Fibroblast of skin of right quadriceps (primary cell): ENCODE results near the gene STRIP1.

Experiments
- DNase-seq: peaks from one replicate; pipeline ENCODE4 v3.0.0-alpha.2; 2013

STRIP1 gene

DNA sequence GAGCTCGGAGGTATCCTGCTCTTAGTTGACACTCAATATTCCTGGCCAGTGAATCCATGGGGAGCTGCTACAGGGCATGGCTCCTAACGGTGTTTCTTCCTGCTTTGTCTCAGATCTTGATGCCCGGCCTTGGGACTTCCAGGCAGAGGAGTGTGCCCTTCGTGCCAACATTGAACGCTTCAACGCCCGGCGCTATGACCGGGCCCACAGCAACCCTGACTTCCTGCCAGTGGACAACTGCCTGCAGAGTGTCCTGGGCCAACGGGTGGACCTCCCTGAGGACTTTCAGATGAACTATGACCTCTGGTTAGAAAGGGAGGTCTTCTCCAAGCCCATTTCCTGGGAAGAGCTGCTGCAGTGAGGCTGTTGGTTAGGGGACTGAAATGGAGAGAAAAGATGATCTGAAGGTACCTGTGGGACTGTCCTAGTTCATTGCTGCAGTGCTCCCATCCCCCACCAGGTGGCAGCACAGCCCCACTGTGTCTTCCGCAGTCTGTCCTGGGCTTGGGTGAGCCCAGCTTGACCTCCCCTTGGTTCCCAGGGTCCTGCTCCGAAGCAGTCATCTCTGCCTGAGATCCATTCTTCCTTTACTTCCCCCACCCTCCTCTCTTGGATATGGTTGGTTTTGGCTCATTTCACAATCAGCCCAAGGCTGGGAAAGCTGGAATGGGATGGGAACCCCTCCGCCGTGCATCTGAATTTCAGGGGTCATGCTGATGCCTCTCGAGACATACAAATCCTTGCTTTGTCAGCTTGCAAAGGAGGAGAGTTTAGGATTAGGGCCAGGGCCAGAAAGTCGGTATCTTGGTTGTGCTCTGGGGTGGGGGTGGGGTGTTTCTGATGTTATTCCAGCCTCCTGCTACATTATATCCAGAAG, 19.4 kb downstream of the STRIP1 start:
- DNase-seq, result peak; percentile 31

GRCh38 chr1:110055493-110056284, 21.3 kb downstream of the STRIP1 start:
- DNase-seq, result peak; percentile 57

GRCh38 chr1:110056285-110056683, 21.9 kb downstream of the STRIP1 start:
- no peak for DNase-seq

GRCh38 chr1:110056776-110057175, 22.4 kb downstream of the STRIP1 start:
- peak; percentile 75 for DNase-seq

- no peak for DNase-seq
These were observed 23.6 kb downstream of the STRIP1 start for GRCh38 chr1:110057963-110058518.

DNA sequence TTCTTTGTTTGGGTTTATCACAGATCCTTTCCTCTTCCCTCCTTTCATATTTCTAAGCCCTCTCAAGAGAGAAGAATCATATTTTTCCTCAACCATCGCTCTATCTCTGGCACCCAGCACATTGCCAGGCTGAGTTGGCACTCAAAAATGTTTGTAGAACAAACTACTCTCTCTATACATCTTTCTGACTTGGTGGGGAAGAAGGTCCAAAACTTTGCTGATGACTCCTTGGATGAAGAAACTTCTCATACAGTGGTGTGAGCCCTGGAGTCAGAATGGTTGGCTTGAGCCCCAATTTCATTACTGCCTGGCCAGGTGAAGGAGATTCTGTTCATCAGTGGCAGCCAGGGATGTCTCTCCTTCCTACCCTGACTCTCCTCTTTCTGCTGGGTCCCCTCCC, 24.2 kb downstream of the STRIP1 start:
- DNase-seq, result no peak

- peak; percentile 60 for DNase-seq
These were observed 24.9 kb downstream of the STRIP1 start for GRCh38 chr1:110059133-110059863.

DNA sequence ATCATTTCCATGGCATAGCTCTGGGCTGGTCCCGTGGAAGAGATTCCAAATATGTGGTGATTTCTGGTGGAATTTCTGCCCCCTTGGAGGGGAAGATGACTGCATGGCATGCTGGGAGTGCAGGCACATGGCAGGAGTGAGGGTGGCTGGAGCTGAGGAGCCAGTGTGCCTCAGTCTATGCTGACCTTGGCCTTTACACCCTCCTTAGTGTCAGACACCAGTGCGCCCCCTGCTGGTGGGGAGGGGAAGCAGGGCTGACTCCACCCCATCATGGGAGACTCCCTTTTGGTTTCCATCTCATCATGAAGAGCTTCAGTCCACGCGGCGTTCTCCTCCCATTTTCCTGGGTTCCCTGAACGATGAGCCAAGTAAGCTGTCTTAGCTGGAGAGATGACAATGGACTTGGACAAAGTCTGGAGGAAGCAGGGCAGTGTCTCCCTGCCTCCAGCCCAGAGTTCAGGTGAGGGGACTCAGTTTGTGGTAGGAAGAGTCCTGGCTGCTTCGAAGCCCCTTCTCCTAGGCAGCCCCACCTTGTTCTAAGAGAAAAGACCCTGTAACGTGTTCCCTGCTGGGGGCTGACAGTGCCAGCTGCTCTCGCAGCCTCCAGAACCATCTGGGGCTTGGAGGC, 25.7 kb downstream of the STRIP1 start:
- DNase-seq, result no peak

- DNase-seq, result no peak
These were observed 26.2 kb downstream of the STRIP1 start for GRCh38 chr1:110060662-110061060.

DNA sequence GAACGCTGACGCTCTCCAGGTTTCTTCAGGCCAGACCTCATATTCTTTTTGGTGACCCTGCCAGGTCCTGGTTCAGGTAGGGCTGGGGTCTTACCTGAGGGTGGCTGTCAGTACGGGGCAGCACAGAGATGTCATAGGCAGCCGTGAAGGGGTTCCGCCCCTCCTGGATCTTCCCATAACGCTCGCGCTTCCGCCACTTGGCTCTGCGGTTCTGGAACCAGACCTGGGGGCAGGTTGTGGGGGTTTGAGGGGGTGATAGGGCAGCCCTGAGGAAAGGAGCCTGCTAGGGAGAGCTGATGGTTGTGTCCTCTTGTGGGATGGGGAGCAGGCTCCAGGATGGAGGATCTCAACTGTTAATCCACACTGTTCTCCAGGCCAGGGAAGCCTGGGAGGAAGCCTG, 26.9 kb downstream of the STRIP1 start:
- DNase-seq, result no peak

DNA sequence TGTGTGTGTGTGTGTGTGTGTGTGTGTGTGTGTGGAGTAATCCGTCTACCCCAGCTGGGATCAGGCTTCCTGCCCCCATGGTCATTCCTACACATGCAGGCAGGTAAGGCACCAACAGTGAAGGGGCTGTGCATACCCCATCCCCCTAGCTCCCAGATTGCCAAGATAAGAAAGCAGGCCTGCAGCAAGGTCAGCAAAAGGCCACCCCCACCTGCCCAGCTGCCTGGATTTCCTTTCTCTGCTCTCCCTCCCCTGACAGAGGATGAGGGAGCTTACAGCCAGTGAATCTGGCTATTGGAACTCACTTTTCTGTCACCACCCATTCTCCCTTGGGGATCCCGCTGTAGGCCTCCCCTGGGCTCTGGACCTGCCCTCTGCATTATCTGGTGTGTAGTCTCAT, 28.2 kb downstream of the STRIP1 start:
- no peak for DNase-seq

DNA sequence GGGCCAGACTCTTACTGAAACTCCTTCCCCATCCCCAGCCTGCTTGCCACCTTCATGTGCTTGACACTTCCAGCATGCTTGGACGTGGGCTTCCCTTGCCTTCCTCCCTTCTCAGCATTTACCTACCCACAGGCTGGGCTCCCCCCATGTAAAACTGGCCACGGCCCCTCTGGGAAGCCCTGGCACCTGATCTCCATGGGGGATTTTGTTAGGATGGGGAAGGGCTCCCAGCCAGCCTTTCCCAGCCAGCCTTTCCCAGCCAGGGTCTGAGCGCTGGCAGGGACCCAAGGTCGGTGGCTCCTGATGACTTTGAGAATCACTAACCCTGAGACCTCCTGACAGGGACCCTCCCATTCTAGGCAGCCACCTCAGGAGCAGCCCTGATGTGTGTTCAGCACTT, 29.4 kb downstream of the STRIP1 start:
- DNase-seq, result no peak

- DNase-seq, result no peak
These were observed 30.3 kb downstream of the STRIP1 start for GRCh38 chr1:110064576-110065337.

GRCh38 chr1:110065841-110066240, 31.4 kb downstream of the STRIP1 start:
- no peak for DNase-seq

DNA sequence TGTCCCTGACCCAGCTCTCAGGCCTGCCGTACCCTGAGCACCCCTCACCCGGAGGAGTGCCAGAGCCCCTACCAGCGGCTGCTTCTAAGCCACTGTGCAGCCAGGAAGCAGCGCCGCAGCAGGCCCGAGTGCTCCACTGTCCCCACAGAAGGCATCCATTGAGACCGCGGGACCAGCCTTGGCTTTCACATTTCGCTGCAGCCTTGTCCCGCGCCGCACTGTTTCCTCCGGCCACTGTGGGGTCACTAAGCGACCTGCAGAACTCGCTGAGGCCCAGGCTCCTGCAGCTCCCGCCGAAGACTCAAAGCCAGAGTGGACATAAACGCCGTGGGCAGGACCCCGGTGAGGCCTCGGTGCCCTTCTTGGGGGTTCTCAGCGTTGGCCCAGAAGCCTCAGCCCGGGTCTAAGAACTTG, 33.1 kb downstream of the STRIP1 start:
- DNase-seq, result no peak

DNA sequence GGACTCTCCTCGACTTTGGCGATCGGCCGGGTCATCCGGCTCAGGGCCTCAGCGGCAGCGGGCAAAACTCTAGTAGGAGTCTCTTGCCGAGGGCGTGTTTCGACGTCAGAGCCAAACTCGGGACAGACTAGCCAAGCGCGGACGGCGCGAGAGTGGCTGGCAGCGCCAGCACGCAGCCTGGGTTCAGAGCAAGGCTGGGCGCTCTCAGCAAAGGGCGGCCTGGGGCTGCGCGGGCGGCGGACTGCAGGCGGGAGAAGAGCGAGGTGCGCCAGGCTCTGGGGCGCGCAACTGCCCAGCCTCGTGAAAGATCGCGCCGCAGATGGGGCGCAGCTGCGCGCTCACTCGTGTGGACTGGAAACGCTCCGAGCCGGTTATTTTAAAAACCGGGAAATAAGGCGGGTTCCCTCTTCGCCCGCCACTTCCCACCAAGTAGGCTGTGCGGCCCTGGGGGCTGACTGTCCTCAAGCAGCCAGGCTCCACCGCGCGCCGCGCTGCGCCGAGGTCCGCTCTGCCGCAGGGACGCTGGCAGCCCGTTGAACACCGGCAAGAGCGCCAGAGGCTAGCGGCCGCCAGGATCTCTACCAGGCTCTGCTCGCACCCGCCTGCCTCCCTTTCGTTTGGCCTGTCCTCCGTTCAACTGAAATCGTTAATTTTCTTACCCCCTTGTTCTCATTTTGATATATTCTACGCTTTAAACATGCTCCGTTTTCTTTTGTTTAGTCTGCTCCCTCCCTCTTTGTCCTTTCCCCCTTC, 33.6 kb downstream of the STRIP1 start:
- no peak for DNase-seq

DNA sequence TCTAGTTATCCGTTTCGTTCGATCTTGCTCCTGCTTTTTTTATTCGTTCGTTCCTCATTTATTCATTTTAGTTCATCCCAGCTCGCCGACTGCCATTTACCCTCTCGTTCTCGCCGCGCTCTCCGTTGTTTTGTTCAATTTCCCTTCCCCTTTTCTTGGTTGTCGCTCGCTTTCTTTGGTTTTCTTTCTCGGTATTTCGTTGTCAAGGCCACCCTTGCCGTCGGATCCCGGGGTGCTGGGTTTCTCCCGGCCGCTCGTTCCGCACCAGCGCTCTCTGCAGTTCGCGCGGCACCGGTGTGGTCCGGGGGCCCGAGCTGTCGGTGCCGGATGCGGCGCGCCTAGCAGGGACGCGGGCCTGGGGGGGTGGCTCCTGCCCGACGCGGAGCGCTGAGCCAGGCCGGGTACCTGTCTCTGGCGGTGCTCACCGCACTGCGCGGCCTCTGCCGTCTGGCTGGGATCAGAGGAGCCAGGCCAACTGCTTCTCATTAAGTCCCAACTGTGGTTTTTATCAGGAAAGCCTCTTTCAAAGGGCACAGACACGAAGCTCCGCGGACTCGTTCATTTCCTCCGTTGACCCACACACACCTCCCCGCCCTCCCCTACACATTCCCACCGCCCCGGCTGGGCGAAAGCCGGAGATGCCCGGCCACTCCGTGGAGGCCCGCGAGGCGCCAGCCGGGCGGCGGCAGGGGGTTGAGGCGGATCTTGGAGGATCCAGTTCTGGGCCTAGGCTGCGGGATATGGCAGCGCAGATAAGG, 34.4 kb downstream of the STRIP1 start:
- DNase-seq, result no peak

DNA sequence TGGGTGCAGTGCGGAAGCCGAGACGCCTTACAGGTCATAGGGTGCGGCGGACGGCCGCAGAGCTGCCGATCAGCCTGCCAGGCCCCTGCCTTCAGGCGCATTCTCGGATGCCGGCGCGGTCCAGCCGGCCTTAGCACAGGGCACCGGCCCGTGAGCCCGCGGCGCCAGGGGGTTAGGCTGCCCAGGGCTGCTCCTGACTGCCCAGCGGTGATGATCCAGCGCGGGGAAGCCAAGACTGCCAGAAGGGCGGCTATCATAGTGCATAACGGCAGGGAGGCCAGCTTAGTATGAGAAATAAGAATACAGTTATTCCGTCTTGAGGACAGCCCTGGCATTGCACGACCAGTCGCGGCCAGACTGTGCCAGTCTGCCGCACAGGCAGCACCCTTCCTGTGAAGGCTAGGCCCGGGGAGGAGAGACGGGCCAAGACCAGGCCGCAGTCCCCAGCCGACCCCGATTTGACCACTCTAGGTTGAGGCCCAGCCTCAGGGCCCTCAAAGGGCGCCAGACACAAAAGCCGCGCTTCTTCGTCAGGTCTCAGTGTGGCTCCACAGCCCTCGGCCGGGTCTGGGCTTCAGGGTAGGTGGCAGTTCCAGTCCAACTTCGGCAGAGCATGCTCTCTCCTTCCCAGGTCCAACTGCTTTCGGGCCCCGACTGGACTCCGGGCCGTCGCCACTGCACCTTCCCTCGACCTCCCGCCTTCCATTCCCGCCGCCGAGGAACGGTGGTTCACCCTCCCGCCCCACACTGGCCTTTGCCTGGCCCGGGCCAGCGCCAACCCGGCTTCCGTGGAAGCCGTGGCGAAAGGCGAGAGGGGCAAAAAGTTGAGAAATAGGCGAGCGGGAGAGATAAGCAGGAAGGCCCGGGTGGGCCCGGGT, 35.2 kb downstream of the STRIP1 start:
- no peak for DNase-seq

GRCh38 chr1:110070282-110070669, 35.9 kb downstream of the STRIP1 start:
- no peak for DNase-seq
